ENCODE measurements around the gene CD53.

- TF ChIP-seq, protein P1, sequence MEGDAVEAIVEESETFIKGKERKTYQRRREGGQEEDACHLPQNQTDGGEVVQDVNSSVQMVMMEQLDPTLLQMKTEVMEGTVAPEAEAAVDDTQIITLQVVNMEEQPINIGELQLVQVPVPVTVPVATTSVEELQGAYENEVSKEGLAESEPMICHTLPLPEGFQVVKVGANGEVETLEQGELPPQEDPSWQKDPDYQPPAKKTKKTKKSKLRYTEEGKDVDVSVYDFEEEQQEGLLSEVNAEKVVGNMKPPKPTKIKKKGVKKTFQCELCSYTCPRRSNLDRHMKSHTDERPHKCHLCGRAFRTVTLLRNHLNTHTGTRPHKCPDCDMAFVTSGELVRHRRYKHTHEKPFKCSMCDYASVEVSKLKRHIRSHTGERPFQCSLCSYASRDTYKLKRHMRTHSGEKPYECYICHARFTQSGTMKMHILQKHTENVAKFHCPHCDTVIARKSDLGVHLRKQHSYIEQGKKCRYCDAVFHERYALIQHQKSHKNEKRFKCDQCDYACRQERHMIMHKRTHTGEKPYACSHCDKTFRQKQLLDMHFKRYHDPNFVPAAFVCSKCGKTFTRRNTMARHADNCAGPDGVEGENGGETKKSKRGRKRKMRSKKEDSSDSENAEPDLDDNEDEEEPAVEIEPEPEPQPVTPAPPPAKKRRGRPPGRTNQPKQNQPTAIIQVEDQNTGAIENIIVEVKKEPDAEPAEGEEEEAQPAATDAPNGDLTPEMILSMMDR (IDR thresholded peaks at IDR 0.05) = no peak
- no peak for TF ChIP-seq POLR2A (IDR thresholded peaks at IDR 0.05)
These were observed 30.0 kb downstream of the CD53 start for GRCh38 chr1:110902820-110903463.

All from testis (tissue), 2 donors.